Liver (tissue), 9 donors: ENCODE results near the gene PTPRD. TPM values are rescaled to one million over a fixed set of nuclear protein-coding genes. Genes with fewer than 3 reads are reported as not detected.

Source experiments
- DNase-seq: peaks from one replicate; pipeline ENCODE4 v3.0.0-alpha.2; 2017; ENCODE audit warnings: low spot score
- H3K27ac ChIP-seq, 2 donors: one replicate each; pipeline ENCODE4 v1.7.0; 2013; ENCODE audit warnings: inconsistent platforms in 2 of 2, low read length in 2 of 2, control low read depth in 1 of 2, low read depth in 1 of 2, mild to moderate bottlenecking in 1 of 2
- H3K27me3 ChIP-seq, 4 donors: one replicate each; pipeline versions ENCODE4 v1.6.1 to v1.7.0; 2013; ENCODE audit warnings: low read length in 3 of 4, inconsistent platforms in 1 of 4, mild to moderate bottlenecking in 1 of 4, moderate library complexity in 1 of 4; ENCODE audit not compliant: control insufficient read depth in 4 of 4, insufficient read depth in 4 of 4
- H3K36me3 ChIP-seq, 4 donors: one replicate each; pipeline versions ENCODE4 v1.6.1 to v1.7.0; 2013; ENCODE audit warnings: low read length in 3 of 4, mild to moderate bottlenecking in 3 of 4, low read depth in 1 of 4, moderate library complexity in 1 of 4; ENCODE audit not compliant: control insufficient read depth in 4 of 4, insufficient read depth in 3 of 4
- H3K4me1 ChIP-seq, 4 donors: one replicate each; pipeline versions ENCODE4 v1.6.1 to v1.7.0; 2013; ENCODE audit warnings: low read length in 3 of 4, mild to moderate bottlenecking in 3 of 4, moderate library complexity in 1 of 4; ENCODE audit not compliant: control insufficient read depth in 4 of 4, insufficient read depth in 4 of 4
- H3K4me3 ChIP-seq, 3 donors: one replicate each; pipeline versions ENCODE4 v1.6.1 to v1.7.0; 2013; ENCODE audit warnings: low read length in 3 of 3, control low read depth in 1 of 3, low read depth in 1 of 3, mild to moderate bottlenecking in 1 of 3
- H3K9ac ChIP-seq, 2 donors: one replicate each; pipeline ENCODE4 v1.7.0; 2013; ENCODE audit warnings: low read length in 2 of 2, mild to moderate bottlenecking in 2 of 2, moderate library complexity in 2 of 2, control low read depth in 1 of 2, low read depth in 1 of 2
- H3K9me3 ChIP-seq, 4 donors: one replicate each; pipeline versions ENCODE4 v1.6.1 to v1.7.0; 2013; ENCODE audit warnings: low read length in 3 of 4; ENCODE audit not compliant: control insufficient read depth in 4 of 4
- ATF3 ChIP-seq: IDR thresholded peaks from 2 replicates; pipeline ENCODE4 v1.6.1; 2016; ENCODE audit warnings: antibody characterized with exemption
- CTCF ChIP-seq: fragments of 150-350 bp; IDR thresholded peaks from 2 replicates; pipeline ENCODE4 v1.5.1; 2017; ENCODE audit warnings: improper control_type of control experiment, low read depth, low read length; ENCODE audit not compliant: missing input control
- GABPA ChIP-seq, 2 donors: IDR thresholded peaks in 1 of 2; conservative IDR thresholded peaks in 1 of 2; 2 replicates each; pipeline ENCODE4 v1.6.1; 2016; ENCODE audit warnings: antibody characterized with exemption in 2 of 2, mild to moderate bottlenecking in 1 of 2, moderate library complexity in 1 of 2
- HNF4A ChIP-seq, 2 donors: conservative IDR thresholded peaks; 2 replicates each; pipeline ENCODE4 v1.6.1; 2016; ENCODE audit warnings: antibody characterized with exemption in 2 of 2, mild to moderate bottlenecking in 2 of 2
- JUND ChIP-seq, 2 donors: IDR thresholded peaks; 2 replicates each; pipeline ENCODE4 v1.6.1; 2016; ENCODE audit warnings: antibody characterized with exemption in 2 of 2
- NR2F2 ChIP-seq: IDR thresholded peaks from 2 replicates; pipeline ENCODE4 v1.6.1; 2016; ENCODE audit warnings: antibody characterized with exemption
- RAD21 ChIP-seq, 2 donors: IDR thresholded peaks; 2 replicates each; pipeline ENCODE4 v1.6.1; 2016; ENCODE audit warnings: antibody characterized with exemption in 2 of 2, mild to moderate bottlenecking in 2 of 2
- ZBTB33 ChIP-seq: IDR thresholded peaks from 2 replicates; pipeline ENCODE4 v1.6.1; 2016; ENCODE audit warnings: antibody characterized with exemption
- WGBS: extraction: QIAGEN DNeasy Blood & Tissue Kit; methylation state at CpG from one replicate; pipeline ENCODE4 v1.1.7; 2013; 5-methylcytosine and 5-hydroxymethylcytosine counted together
- polyA plus RNA-seq, 2 donors: library from polyadenylated mRNA; stranded (reverse) in 1 of 2; unstranded in 1 of 2; fragments of 200-250 nt in 1 of 2; fragments of >200 nt in 1 of 2; fragmentation: Nextera tagmentation in 1 of 2; extraction: Ambion mirVana in 1 of 2; gene quantifications; one replicate each; pipeline versions ENCODE4 v1.2.1 to v1.2.3, GENCODE V29; 2013 to 2015
- total RNA-seq, 2 donors: library from RNA; depleted of rRNA; stranded (reverse); fragments of >200 nt; gene quantifications; one replicate each; pipeline ENCODE4 v1.2.3, GENCODE V29; 2014
- donor health status: healthy.
- donor health status: healthy.
- donor health status: healthy.
- donor health status: healthy.
- donor health status: healthy.

Gene PTPRD
- total and polyA plus RNA-seq, 4 donors: 0.78 to 34.2 (median 4.7) TPM

- DNase-seq: peak; percentile 33
- Histone ChIP-seq H3K4me1 (peaks cover 4 to 24% (median 19%) of the 10 kb centered on the region in 4 donors), H3K4me3 (peak overlapping the region; percentile 72 to 84 (median 73)), H3K27ac (no peak overlapping the region), H3K36me3 (no peaks in the 10 kb centered on the region), H3K9me3 (no peaks in the 10 kb centered on the region), H3K27me3 (no peaks in the 10 kb centered on the region), H3K9ac (peak overlapping the region; percentile 42 to 58)
- TF ChIP-seq CTCF (peak; percentile 3), JUND (IDR thresholded peaks at IDR 0.05) (no peak), ATF3 (no peak), NR2F2 (no peak)
- under 1% methylated on average over 76 of the region's 76 CpGs for WGBS
These were observed 1755.5 kb downstream of the PTPRD start for GRCh38 chr9:8857068-8857925.

- Histone ChIP-seq H3K4me3 (peak overlapping the region; percentile 72 to 84 (median 73)), H3K27me3 (no peaks in the 10 kb centered on the region), H3K9ac (peak overlapping the region; percentile 42 to 58), H3K36me3 (no peaks in the 10 kb centered on the region), H3K4me1 (peaks cover 5 to 27% (median 19%) of the 10 kb centered on the region in 4 donors), H3K9me3 (no peaks in the 10 kb centered on the region), H3K27ac (no peak overlapping the region)
- TF ChIP-seq ATF3 (no peak), CTCF (no peak), GABPA (IDR thresholded peaks at IDR 0.05 in 1 of 2, conservative IDR thresholded peaks at IDR 0.05 in 1 of 2) (no peak), ZBTB33 (no peak), HNF4A (conservative IDR thresholded peaks at IDR 0.05) (peak in 1 of 2 donors; percentile 36), RAD21 (IDR thresholded peaks at IDR 0.05) (no peak)
- 20% methylated on average over 9 of the region's 9 CpGs for WGBS
- no peak for DNase-seq
These were observed 1756.3 kb downstream of the PTPRD start for GRCh38 chr9:8856396-8857067.
